Karpas-422 (cell line): ENCODE data around the gene VPS37C. TPM values are rescaled to one million over a fixed set of nuclear protein-coding genes. Genes with fewer than 3 reads are reported as not detected.

ENCODE experiments used
- DNase-seq: peaks from one replicate; pipeline ENCODE4 v3.0.0-alpha.2; 2015
- H2AFZ ChIP-seq: fragments of 200-600 bp; sonication (generic); 2 replicates; pipeline ENCODE4 v1.6.1; 2014; ENCODE audit warnings: antibody characterized with exemption, low read length, mixed read lengths
- H3K27ac ChIP-seq: fragments of 200-600 bp; sonication (generic); 2 replicates; pipeline ENCODE4 v1.5.1; 2014; ENCODE audit warnings: mild to moderate bottlenecking, low read length, moderate library complexity
- H3K27me3 ChIP-seq: fragments of 200-600 bp; sonication (generic); 2 replicates; pipeline ENCODE4 v1.6.1; 2014; ENCODE audit warnings: low read length, mixed read lengths
- H3K36me3 ChIP-seq: fragments of 200-600 bp; sonication (generic); 2 replicates; pipeline ENCODE4 v1.6.1; 2014; ENCODE audit warnings: low read length, mixed read lengths; ENCODE audit not compliant: insufficient read depth
- H3K4me1 ChIP-seq: fragments of 200-600 bp; sonication (generic); 2 replicates; pipeline ENCODE4 v1.6.1; 2014; ENCODE audit warnings: mild to moderate bottlenecking, low read length, mixed read lengths
- H3K4me2 ChIP-seq: fragments of 200-600 bp; sonication (generic); 2 replicates; pipeline ENCODE4 v1.6.1; 2014; ENCODE audit warnings: low read length, low read depth, mild to moderate bottlenecking; ENCODE audit not compliant: poor library complexity, severe bottlenecking
- H3K4me3 ChIP-seq: fragments of 200-600 bp; sonication (generic); 2 replicates; pipeline ENCODE4 v1.5.1; 2014; ENCODE audit warnings: mild to moderate bottlenecking, antibody characterized with exemption, low read length, mixed read lengths
- H3K79me2 ChIP-seq: fragments of 200-600 bp; sonication (generic); 2 replicates; pipeline ENCODE4 v1.6.1; 2014; ENCODE audit warnings: mild to moderate bottlenecking, low read length, mixed read lengths
- H3K9ac ChIP-seq: fragments of 200-600 bp; sonication (generic); 2 replicates; pipeline ENCODE4 v1.6.0; 2014; ENCODE audit warnings: low read length
- H3K9me2 ChIP-seq: fragments of 200-600 bp; sonication (generic), shearing (Covaris generic); replicated peaks from 2 replicates; pipeline ENCODE4 v1.6.0; 2014; ENCODE audit warnings: mild to moderate bottlenecking, low read length, moderate library complexity; ENCODE audit not compliant: insufficient read depth
- H3K9me3 ChIP-seq: fragments of 300-700, 200-600 bp; sonication (generic); 2 replicates; pipeline ENCODE4 v1.6.1; 2014; ENCODE audit warnings: low read length, mixed read lengths
- H4K20me1 ChIP-seq: fragments of 200-600 bp; sonication (generic); 2 replicates; pipeline ENCODE4 v1.6.1; 2014; ENCODE audit warnings: mild to moderate bottlenecking, antibody characterized with exemption, low read length, low read depth; ENCODE audit not compliant: insufficient read depth
- total RNA-seq: library from RNA; depleted of rRNA; stranded (reverse); fragments of >200 nt; shearing (Covaris generic); gene quantifications from 2 replicates; pipeline ENCODE4 v1.2.3, GENCODE V29; 2014; ENCODE audit warnings: low replicate concordance

Gene VPS37C
- total RNA-seq, 1 experiment from 2014 or later, result 13.8 TPM

GRCh38 chr11:61123775-61124571 is 37.3 kb downstream of the VPS37C start:
- no peaks in the 10 kb centered on the region for H4K20me1 ChIP-seq
- no peak overlapping the region for H3K4me3 ChIP-seq
- no peak overlapping the region for H3K4me2 ChIP-seq
- no peaks in the 10 kb centered on the region for H3K36me3 ChIP-seq
- H3K27ac ChIP-seq, result no peak overlapping the region
- H3K9ac ChIP-seq, result no peak overlapping the region
- H3K4me1 ChIP-seq, result no peaks in the 10 kb centered on the region
- H3K27me3 ChIP-seq, result no peaks in the 10 kb centered on the region
- H3K9me3 ChIP-seq, result no peaks in the 10 kb centered on the region
- no peak for DNase-seq
- no peak overlapping the region for H2AFZ ChIP-seq
- H3K79me2 ChIP-seq, result no peaks in the 10 kb centered on the region
- H3K9me2 ChIP-seq, result no peaks in the 10 kb centered on the region

GRCh38 chr11:61122761-61123160 is 38.5 kb downstream of the VPS37C start:
- H3K9ac ChIP-seq, result no peak overlapping the region
- no peaks in the 10 kb centered on the region for H3K9me2 ChIP-seq
- no peak overlapping the region for H3K4me2 ChIP-seq
- no peaks in the 10 kb centered on the region for H4K20me1 ChIP-seq
- no peaks in the 10 kb centered on the region for H3K4me1 ChIP-seq
- no peaks in the 10 kb centered on the region for H3K9me3 ChIP-seq
- no peak overlapping the region for H3K4me3 ChIP-seq
- no peaks in the 10 kb centered on the region for H3K27me3 ChIP-seq
- H3K36me3 ChIP-seq, result no peaks in the 10 kb centered on the region
- H2AFZ ChIP-seq, result no peak overlapping the region
- no peaks in the 10 kb centered on the region for H3K79me2 ChIP-seq
- no peak for DNase-seq
- no peak overlapping the region for H3K27ac ChIP-seq

GRCh38 chr11:61121917-61122316 is 39.3 kb downstream of the VPS37C start:
- no peak overlapping the region for H3K4me3 ChIP-seq
- no peak overlapping the region for H3K4me2 ChIP-seq
- no peaks in the 10 kb centered on the region for H4K20me1 ChIP-seq
- no peak overlapping the region for H3K27ac ChIP-seq
- H3K79me2 ChIP-seq, result no peaks in the 10 kb centered on the region
- no peak overlapping the region for H2AFZ ChIP-seq
- H3K9ac ChIP-seq, result no peak overlapping the region
- DNase-seq, result no peak
- no peaks in the 10 kb centered on the region for H3K9me2 ChIP-seq
- H3K4me1 ChIP-seq, result no peaks in the 10 kb centered on the region
- H3K27me3 ChIP-seq, result no peaks in the 10 kb centered on the region
- no peaks in the 10 kb centered on the region for H3K9me3 ChIP-seq
- no peaks in the 10 kb centered on the region for H3K36me3 ChIP-seq

- Histone ChIP-seq H3K4me2 (no peak overlapping the region), H2AFZ (no peak overlapping the region), H3K79me2 (no peaks in the 10 kb centered on the region), H3K9me3 (no peaks in the 10 kb centered on the region), H3K9ac (no peak overlapping the region), H3K4me1 (no peaks in the 10 kb centered on the region), H3K4me3 (no peak overlapping the region), H3K27ac (no peak overlapping the region), H3K36me3 (no peaks in the 10 kb centered on the region), H3K27me3 (no peaks in the 10 kb centered on the region), H3K9me2 (no peaks in the 10 kb centered on the region), H4K20me1 (no peaks in the 10 kb centered on the region)
- no peak for DNase-seq
These were observed 39.9 kb downstream of the VPS37C start for GRCh38 chr11:61121192-61121831.

- no peaks in the 10 kb centered on the region for H4K20me1 ChIP-seq
- no peaks in the 10 kb centered on the region for H3K27me3 ChIP-seq
- no peaks in the 10 kb centered on the region for H3K9me3 ChIP-seq
- H3K4me3 ChIP-seq, result no peak overlapping the region
- no peak for DNase-seq
- no peak overlapping the region for H3K9ac ChIP-seq
- no peaks in the 10 kb centered on the region for H3K4me1 ChIP-seq
- H3K4me2 ChIP-seq, result no peak overlapping the region
- H3K27ac ChIP-seq, result no peak overlapping the region
- H3K36me3 ChIP-seq, result no peaks in the 10 kb centered on the region
- H3K79me2 ChIP-seq, result no peaks in the 10 kb centered on the region
- no peaks in the 10 kb centered on the region for H3K9me2 ChIP-seq
- H2AFZ ChIP-seq, result no peak overlapping the region
These were observed 40.5 kb downstream of the VPS37C start for GRCh38 chr11:61120706-61121191.

- H4K20me1 ChIP-seq, result no peaks in the 10 kb centered on the region
- H3K27ac ChIP-seq, result no peak overlapping the region
- H3K4me2 ChIP-seq, result no peak overlapping the region
- DNase-seq, result no peak
- H3K9me3 ChIP-seq, result no peaks in the 10 kb centered on the region
- H3K4me1 ChIP-seq, result no peaks in the 10 kb centered on the region
- H3K79me2 ChIP-seq, result no peaks in the 10 kb centered on the region
- H3K9me2 ChIP-seq, result no peaks in the 10 kb centered on the region
- H3K9ac ChIP-seq, result no peak overlapping the region
- no peak overlapping the region for H3K4me3 ChIP-seq
- no peaks in the 10 kb centered on the region for H3K36me3 ChIP-seq
- no peaks in the 10 kb centered on the region for H3K27me3 ChIP-seq
- H2AFZ ChIP-seq, result no peak overlapping the region
These were observed 41.0 kb downstream of the VPS37C start for GRCh38 chr11:61120099-61120705.

- Histone ChIP-seq H3K4me1 (no peaks in the 10 kb centered on the region), H3K4me3 (no peak overlapping the region), H3K9me3 (no peaks in the 10 kb centered on the region), H3K79me2 (no peaks in the 10 kb centered on the region), H3K36me3 (no peaks in the 10 kb centered on the region), H3K27me3 (no peaks in the 10 kb centered on the region), H3K27ac (no peak overlapping the region), H3K9me2 (no peaks in the 10 kb centered on the region), H4K20me1 (no peaks in the 10 kb centered on the region), H3K4me2 (no peak overlapping the region), H3K9ac (no peak overlapping the region), H2AFZ (no peak overlapping the region)
- no peak for DNase-seq
These were observed 41.7 kb downstream of the VPS37C start for GRCh38 chr11:61119571-61119970.

- Histone ChIP-seq H3K4me2 (no peak overlapping the region), H2AFZ (no peak overlapping the region), H3K79me2 (no peaks in the 10 kb centered on the region), H3K27me3 (no peaks in the 10 kb centered on the region), H3K4me1 (no peaks in the 10 kb centered on the region), H3K36me3 (no peaks in the 10 kb centered on the region), H4K20me1 (no peaks in the 10 kb centered on the region), H3K9ac (no peak overlapping the region), H3K27ac (no peak overlapping the region), H3K4me3 (no peak overlapping the region), H3K9me3 (no peaks in the 10 kb centered on the region), H3K9me2 (no peaks in the 10 kb centered on the region)
- no peak for DNase-seq
These were observed 42.2 kb downstream of the VPS37C start for GRCh38 chr11:61119055-61119454.
